ENCODE results near the gene LRRC72. TPM values are rescaled to one million over a fixed set of nuclear protein-coding genes. Genes with fewer than 3 reads are reported as not detected.

LRRC72 gene
- total and polyA plus RNA-seq, 9 of the 15 experiments (the other 6 are each of a cell fraction or from before 2014, with no cell fraction given), result 0.10 TPM; not detected in 8

GRCh38 chr7:16492513-16493062, 34.0 kb upstream of the LRRC72 start (continued):
- TF ChIP-seq ZBTB49 (CRISPR knock-in tag; IDR thresholded peaks at IDR 0.05; ENCODE audit: borderline replicate concordance) (no peak), EP300 (IDR thresholded peaks at IDR 0.05; ENCODE audit: low read length) (peak; percentile 92), MEF2D (tag; conservative IDR thresholded peaks at IDR 0.05; ENCODE audit: low read depth) (peak; percentile 32; the same call in 1 of the 2 replicates), IRF9 (tag; IDR thresholded peaks at IDR 0.05) (peak; percentile 59; the same call in 1 of the 2 replicates), HNRNPH1 (optimal IDR thresholded peaks at IDR 0.05; ENCODE audit: low read depth, low read length) (no peak), ERF (CRISPR knock-in tag; IDR thresholded peaks at IDR 0.05) (no peak), TOE1 (IDR thresholded peaks at IDR 0.05; ENCODE audit: borderline replicate concordance) (no peak), TOE1 (CRISPR knock-in tag; IDR thresholded peaks at IDR 0.05; ENCODE audit: borderline replicate concordance, low read depth) (no peak), DPF2 (IDR thresholded peaks at IDR 0.05) (peak; percentile 67), ZNF696 (CRISPR knock-in tag; conservative IDR thresholded peaks at IDR 0.05) (no peak), JUN (IDR thresholded peaks at IDR 0.05; ENCODE audit: borderline replicate concordance, low read depth, low read length) (no peak), JUN (CRISPR knock-in tag; IDR thresholded peaks at IDR 0.05; ENCODE audit: borderline replicate concordance) (no peak), CHAMP1 (IDR thresholded peaks at IDR 0.05) (no peak; the same call in 1 of the 2 replicates), CREB3 (tag; conservative IDR thresholded peaks at IDR 0.05; ENCODE audit: low read depth) (no peak), TGIF2 (CRISPR knock-in tag; IDR thresholded peaks at IDR 0.05) (no peak), ARNT (IDR thresholded peaks at IDR 0.05) (peak in 1 of 2 experiments; percentile 53; a peak in 1 of 4 replicates), NR2F6 (CRISPR knock-in tag; IDR thresholded peaks at IDR 0.05) (no peak), CEBPZ (IDR thresholded peaks at IDR 0.05; ENCODE audit: borderline replicate concordance, low read depth, low read length) (no peak)
